GM06990 (cell line): ENCODE results near the gene CHCHD10.

Experiments used
- DNase-seq: peaks from one replicate; pipeline ENCODE4 v3.0.0-alpha.2; 2011; ENCODE audit not compliant: insufficient read length; ENCODE audit errors: extremely low read depth
- H3K27me3 ChIP-seq: replicated peaks from 2 replicates; pipeline ENCODE4 v1.6.0; 2011; ENCODE audit warnings: low read length; ENCODE audit not compliant: control insufficient read depth, insufficient read depth
- H3K36me3 ChIP-seq: 2 replicates; pipeline ENCODE4 v1.5.1; 2011; ENCODE audit warnings: low read length; ENCODE audit not compliant: control insufficient read depth, insufficient read depth
- H3K4me3 ChIP-seq: replicated peaks from 2 replicates; pipeline ENCODE4 v1.5.1; 2011; ENCODE audit warnings: low read depth, mild to moderate bottlenecking, control low read depth, low read length
- CTCF ChIP-seq: IDR thresholded peaks from 2 replicates; pipeline ENCODE4 v1.5.1; 2011; ENCODE audit warnings: low read length, control low read depth, mild to moderate bottlenecking, inconsistent platforms; ENCODE audit not compliant: insufficient read depth, poor library complexity, severe bottlenecking

The CHCHD10 gene

GRCh38 chr22:23749841-23750301, 17.9 kb downstream of the CHCHD10 start:
- no peak for DNase-seq
- Histone ChIP-seq H3K4me3 (no peak overlapping the region; the same call in 1 of the 2 replicates), H3K36me3 (no peaks in the 10 kb centered on the region), H3K27me3 (no peaks in the 10 kb centered on the region)
- no peak for TF ChIP-seq CTCF

- no peak for TF ChIP-seq CTCF
- H3K4me3 ChIP-seq = no peak overlapping the region
- DNase-seq = no peak
- H3K27me3 ChIP-seq = no peaks in the 10 kb centered on the region
- H3K36me3 ChIP-seq = no peaks in the 10 kb centered on the region; the same call in none of the 2 replicates
Measured at GRCh38 chr22:23745791-23746190, 22.0 kb downstream of the CHCHD10 start.

GRCh38 chr22:23744485-23744884, 23.3 kb downstream of the CHCHD10 start:
- no peak for TF ChIP-seq CTCF
- no peak for DNase-seq
- H3K36me3 ChIP-seq = no peaks in the 10 kb centered on the region; the same call in none of the 2 replicates
- H3K27me3 ChIP-seq = no peaks in the 10 kb centered on the region
- H3K4me3 ChIP-seq = no peak overlapping the region

DNA sequence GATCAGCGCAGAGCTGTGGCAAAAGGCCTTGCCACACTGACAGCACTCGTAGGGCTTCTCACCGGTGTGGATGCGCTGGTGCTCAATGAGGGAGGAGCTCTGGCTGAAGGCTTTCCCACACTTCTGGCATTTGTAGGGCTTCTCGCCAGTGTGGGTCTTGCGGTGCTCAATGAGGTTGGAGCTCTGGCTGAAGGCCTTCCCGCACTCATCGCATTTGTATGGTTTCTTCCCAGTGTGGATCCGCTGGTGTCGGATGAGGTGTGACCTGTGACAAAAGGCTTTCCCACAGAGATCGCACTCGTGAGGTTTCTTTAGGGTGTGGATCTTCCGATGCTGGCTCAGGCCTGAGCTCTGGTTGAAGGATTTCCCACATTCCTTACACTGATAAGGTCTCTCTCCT, 23.8 kb downstream of the CHCHD10 start:
- H3K4me3 ChIP-seq = no peak overlapping the region
- H3K36me3 ChIP-seq = no peaks in the 10 kb centered on the region; the same call in none of the 2 replicates
- no peak for TF ChIP-seq CTCF
- no peak for DNase-seq
- no peaks in the 10 kb centered on the region for H3K27me3 ChIP-seq

- Histone ChIP-seq H3K27me3 (no peaks in the 10 kb centered on the region), H3K4me3 (no peak overlapping the region), H3K36me3 (no peaks in the 10 kb centered on the region; the same call in none of the 2 replicates)
- DNase-seq = no peak
- no peak for TF ChIP-seq CTCF
Measured at GRCh38 chr22:23743303-23743705, 24.5 kb downstream of the CHCHD10 start.

DNA sequence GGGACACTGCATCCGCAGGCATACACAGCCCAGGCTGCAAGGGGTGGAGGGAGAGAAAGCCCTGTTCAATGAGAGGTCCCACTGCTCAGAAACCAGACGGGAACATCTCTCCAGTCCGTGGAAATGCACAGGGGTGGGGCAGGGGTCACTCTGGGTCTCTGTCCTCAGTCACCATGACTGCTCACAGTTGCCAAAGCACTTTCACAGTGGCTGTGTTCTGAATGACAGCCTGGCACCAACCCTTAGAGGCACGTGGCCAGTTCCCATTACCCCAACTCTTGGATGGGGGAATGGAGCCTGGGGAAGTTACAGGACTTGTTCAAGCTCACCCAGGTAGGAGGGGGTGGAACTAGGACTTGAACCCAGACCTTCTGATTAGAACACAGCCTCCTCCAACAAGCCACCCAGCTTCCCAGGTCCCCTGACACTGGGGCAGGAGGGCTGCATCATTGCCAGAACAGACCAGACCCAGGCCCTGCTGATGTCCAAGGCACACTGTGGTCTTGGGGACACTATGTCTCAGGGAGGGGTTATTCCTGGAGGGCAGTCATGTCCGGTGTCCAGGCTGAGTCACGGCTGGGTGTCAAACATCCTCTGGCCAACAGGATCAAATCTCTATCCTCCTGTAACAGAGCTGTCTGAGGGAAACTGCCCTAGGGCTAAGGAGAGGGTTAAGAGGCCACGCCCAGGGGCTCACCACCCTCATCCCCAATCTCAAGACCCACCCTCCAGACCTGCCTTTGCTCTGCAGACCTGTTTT, 25.1 kb downstream of the CHCHD10 start:
- Histone ChIP-seq H3K36me3 (no peaks in the 10 kb centered on the region; the same call in none of the 2 replicates), H3K4me3 (no peak overlapping the region), H3K27me3 (no peaks in the 10 kb centered on the region)
- DNase-seq = no peak
- TF ChIP-seq CTCF = no peak
